Measurements from ENCODE around the gene COL25A1.

DNA sequence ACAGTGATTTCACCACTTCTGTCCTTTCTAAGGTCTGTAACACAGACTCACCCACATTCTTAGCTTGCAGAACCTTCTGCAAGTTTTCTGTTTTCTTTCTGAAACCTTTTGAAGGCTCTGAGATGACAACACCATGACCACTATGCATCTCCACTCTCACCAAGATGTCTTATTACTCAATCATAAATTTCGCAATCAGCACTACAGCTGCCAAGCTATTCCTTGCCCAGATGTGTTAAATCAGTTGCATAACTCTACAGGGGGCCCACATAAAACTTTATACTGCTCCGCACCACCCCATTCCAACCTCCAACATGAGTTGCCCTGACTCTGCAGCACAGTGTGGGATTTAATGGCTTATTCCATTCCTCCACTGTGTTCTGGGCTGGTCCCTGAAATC lies 229.9 kb downstream of the COL25A1 start:
- TF ChIP-seq USF2 (IDR thresholded peaks at IDR 0.05) (no peak), RFX5 (IDR thresholded peaks at IDR 0.05) (no peak), POLR2A (IDR thresholded peaks at IDR 0.05; ENCODE audit: low read length) (no peak), ZFP36 (IDR thresholded peaks at IDR 0.05; ENCODE audit: borderline replicate concordance, partially characterized antibody) (no peak), EP300 (IDR thresholded peaks at IDR 0.05) (no peak)
- TF ChIP-seq, protein P1, sequence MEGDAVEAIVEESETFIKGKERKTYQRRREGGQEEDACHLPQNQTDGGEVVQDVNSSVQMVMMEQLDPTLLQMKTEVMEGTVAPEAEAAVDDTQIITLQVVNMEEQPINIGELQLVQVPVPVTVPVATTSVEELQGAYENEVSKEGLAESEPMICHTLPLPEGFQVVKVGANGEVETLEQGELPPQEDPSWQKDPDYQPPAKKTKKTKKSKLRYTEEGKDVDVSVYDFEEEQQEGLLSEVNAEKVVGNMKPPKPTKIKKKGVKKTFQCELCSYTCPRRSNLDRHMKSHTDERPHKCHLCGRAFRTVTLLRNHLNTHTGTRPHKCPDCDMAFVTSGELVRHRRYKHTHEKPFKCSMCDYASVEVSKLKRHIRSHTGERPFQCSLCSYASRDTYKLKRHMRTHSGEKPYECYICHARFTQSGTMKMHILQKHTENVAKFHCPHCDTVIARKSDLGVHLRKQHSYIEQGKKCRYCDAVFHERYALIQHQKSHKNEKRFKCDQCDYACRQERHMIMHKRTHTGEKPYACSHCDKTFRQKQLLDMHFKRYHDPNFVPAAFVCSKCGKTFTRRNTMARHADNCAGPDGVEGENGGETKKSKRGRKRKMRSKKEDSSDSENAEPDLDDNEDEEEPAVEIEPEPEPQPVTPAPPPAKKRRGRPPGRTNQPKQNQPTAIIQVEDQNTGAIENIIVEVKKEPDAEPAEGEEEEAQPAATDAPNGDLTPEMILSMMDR (IDR thresholded peaks at IDR 0.05) = no peak
